GM19468 (cell line): Measurements from ENCODE around the gene ANGPTL4.
"Not testable (repeated sequence)": the region's sequence is repeated elsewhere in the genome, so short reads cannot be mapped to it uniquely, and the experiment has no call there.

ENCODE experiments used
- ATAC-seq: cut with Tn5 transposase; IDR thresholded peaks from one replicate; pipeline ENCODE4 v1.9.1; 2021; ENCODE audit warnings: mild to moderate bottlenecking, moderate library complexity, moderate number of reproducible peaks; ENCODE audit not compliant: unreplicated experiment; ENCODE audit errors: extremely low read depth

ANGPTL4 gene

GRCh38 chr19:8358948-8359347, 5.0 kb upstream of the ANGPTL4 start:
- ATAC-seq: no peak

- no peak for ATAC-seq
Measured at GRCh38 chr19:8360196-8360595, 3.8 kb upstream of the ANGPTL4 start.

GRCh38 chr19:8361921-8362793, 1.8 kb upstream of the ANGPTL4 start:
- ATAC-seq: no peak

GRCh38 chr19:8366121-8366581, 2.2 kb downstream of the ANGPTL4 start:
- ATAC-seq: no peak

GRCh38 chr19:8366961-8367326, 3.0 kb downstream of the ANGPTL4 start:
- ATAC-seq: no peak

GRCh38 chr19:8367327-8368001, 3.5 kb downstream of the ANGPTL4 start:
- no peak for ATAC-seq

- no peak for ATAC-seq
Measured at GRCh38 chr19:8370176-8371010, 6.4 kb downstream of the ANGPTL4 start.

- no peak for ATAC-seq
Measured at GRCh38 chr19:8371011-8371804, 7.3 kb downstream of the ANGPTL4 start.

- ATAC-seq: no peak
Measured at GRCh38 chr19:8373867-8374813, 10.2 kb downstream of the ANGPTL4 start.

- ATAC-seq: not testable (repeated sequence)
Measured at GRCh38 chr19:8375766-8376165, 11.8 kb downstream of the ANGPTL4 start.

- ATAC-seq: not testable (repeated sequence)
Measured at GRCh38 chr19:8376373-8376974, 12.5 kb downstream of the ANGPTL4 start.

GRCh38 chr19:8377598-8377997, 13.6 kb downstream of the ANGPTL4 start:
- ATAC-seq: no peak

GRCh38 chr19:8379156-8379891, 15.4 kb downstream of the ANGPTL4 start:
- ATAC-seq: not testable (repeated sequence)

- ATAC-seq: not testable (repeated sequence)
Measured at GRCh38 chr19:8384569-8384968, 20.6 kb downstream of the ANGPTL4 start.

- ATAC-seq: not testable (repeated sequence)
Measured at GRCh38 chr19:8385103-8385502, 21.1 kb downstream of the ANGPTL4 start.

GRCh38 chr19:8385566-8385965, 21.6 kb downstream of the ANGPTL4 start:
- ATAC-seq: not testable (repeated sequence)

- ATAC-seq: not testable (repeated sequence)
Measured at GRCh38 chr19:8386419-8386818, 22.5 kb downstream of the ANGPTL4 start.

GRCh38 chr19:8386990-8387389, 23.0 kb downstream of the ANGPTL4 start:
- no peak for ATAC-seq
